Measurements from ENCODE around the gene ZFAND3. TPM values are rescaled to one million over a fixed set of nuclear protein-coding genes. Genes with fewer than 3 reads are reported as not detected.

ZFAND3 gene
- total RNA-seq, 4 donors from 2014 or later, result 37.3 to 70.1 (median 55.2) TPM

GRCh38 chr6:37974943-37975342 lies 155.4 kb downstream of the ZFAND3 start:
- WGBS, result 100% methylated on average over 1 of the region's 1 CpG

DNA sequence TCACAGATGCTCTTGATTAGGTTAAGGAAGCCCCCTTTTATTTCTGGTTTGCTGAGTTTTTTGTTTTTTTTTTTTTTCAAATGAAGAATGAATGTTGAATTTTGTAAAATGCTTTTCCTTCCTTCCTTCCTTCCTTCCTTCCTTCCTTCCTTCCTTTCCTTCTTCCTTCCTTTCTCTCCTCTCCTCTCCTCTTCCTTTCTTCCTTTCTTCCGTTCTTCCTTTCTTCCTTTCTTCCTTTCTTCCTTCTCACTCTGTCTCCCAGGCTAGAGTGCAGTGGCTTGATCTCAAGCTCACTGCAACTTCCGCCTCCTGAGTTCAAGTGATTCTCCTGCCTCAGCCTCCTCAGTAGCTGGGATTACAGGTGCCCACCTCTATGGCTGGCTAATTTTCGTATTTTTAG lies 158.2 kb downstream of the ZFAND3 start:
- no peak overlapping the region for H3K4me3 ChIP-seq
- no peak for DNase-seq (ENCODE audit: extremely low spot score)
- TF ChIP-seq POLR2AphosphoS5 (IDR thresholded peaks at IDR 0.05) (no peak), CTCF (IDR thresholded peaks at IDR 0.05) (no peak), POLR2A (IDR thresholded peaks at IDR 0.05; ENCODE audit: low read depth) (no peak), EP300 (IDR thresholded peaks at IDR 0.05) (no peak)
- no peaks in the 10 kb centered on the region for H3K36me3 ChIP-seq
- no peak overlapping the region for H3K27ac ChIP-seq (replicated peaks in 1 of 4)
- H3K27me3 ChIP-seq, result no peaks in the 10 kb centered on the region
- H3K4me1 ChIP-seq, result peaks cover 23 to 52% (median 34%) of the 10 kb centered on the region in 4 donors
- intact Hi-C loops (cut with DNase I), result no loop called here
- 65% methylated on average over 3 of the region's 3 CpGs for WGBS
- peaks cover 0 to 12% (median 4%) of the 10 kb centered on the region in 4 donors for H3K9me3 ChIP-seq

More at GRCh38 chr6:37974943-37975342, 155.4 kb downstream of the ZFAND3 start:
- no peak for DNase-seq (ENCODE audit: extremely low spot score)
- intact Hi-C loops (cut with DNase I), result no loop called here
- H3K4me1 ChIP-seq, result peaks cover 5 to 44% (median 31%) of the 10 kb centered on the region in 4 donors
- H3K36me3 ChIP-seq, result no peaks in the 10 kb centered on the region
- TF ChIP-seq CTCF (IDR thresholded peaks at IDR 0.05) (no peak), POLR2A (IDR thresholded peaks at IDR 0.05; ENCODE audit: low read depth) (no peak), POLR2AphosphoS5 (IDR thresholded peaks at IDR 0.05) (no peak), EP300 (IDR thresholded peaks at IDR 0.05) (no peak)
- no peak overlapping the region for H3K4me3 ChIP-seq
- no peak overlapping the region for H3K27ac ChIP-seq (replicated peaks in 1 of 4)
- no peaks in the 10 kb centered on the region for H3K27me3 ChIP-seq
- peaks cover 0 to 12% (median 4%) of the 10 kb centered on the region in 4 donors for H3K9me3 ChIP-seq

GRCh38 chr6:37979392-37980221 lies 160.1 kb downstream of the ZFAND3 start:
- TF ChIP-seq POLR2AphosphoS5 (IDR thresholded peaks at IDR 0.05), result no peak
- no peak for TF ChIP-seq EP300 (IDR thresholded peaks at IDR 0.05)
- Histone ChIP-seq H3K4me3 (no peak overlapping the region), H3K27me3 (no peaks in the 10 kb centered on the region), H3K27ac (replicated peaks in 1 of 4) (no peak overlapping the region), H3K36me3 (no peaks in the 10 kb centered on the region), H3K9me3 (peaks cover 0 to 10% (median 3%) of the 10 kb centered on the region in 4 donors), H3K4me1 (peaks cover 23 to 54% (median 39%) of the 10 kb centered on the region in 4 donors)
- no peak for DNase-seq (ENCODE audit: extremely low spot score)
- intact Hi-C loops (cut with DNase I), result no loop called here
- WGBS, result 52% methylated on average over 5 of the region's 5 CpGs

DNA sequence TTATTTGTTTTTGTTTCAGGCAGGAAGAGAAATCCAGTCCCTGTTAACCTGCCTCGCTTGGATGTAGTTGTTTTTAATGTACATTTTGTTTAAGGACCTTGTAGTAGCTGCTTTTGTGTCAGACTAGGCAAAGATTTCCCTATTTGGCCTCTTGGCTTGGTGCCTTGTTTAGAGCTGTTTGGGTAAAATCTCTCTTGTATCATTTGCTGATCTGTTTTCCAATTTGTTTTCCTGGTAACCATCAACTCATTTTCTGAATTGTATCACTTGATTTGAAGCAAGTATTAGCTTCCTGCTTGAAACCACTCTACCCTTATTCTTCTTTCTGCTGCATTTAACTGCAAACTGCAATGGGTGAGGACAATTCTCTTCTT lies 160.7 kb downstream of the ZFAND3 start:
- DNase-seq (ENCODE audit: extremely low spot score), result no peak
- H3K27ac ChIP-seq (replicated peaks in 1 of 4), result no peak overlapping the region
- H3K4me3 ChIP-seq, result no peak overlapping the region
- intact Hi-C loops (cut with DNase I), result no loop called here
- H3K27me3 ChIP-seq, result no peaks in the 10 kb centered on the region
- H3K4me1 ChIP-seq, result peaks cover 23 to 60% (median 44%) of the 10 kb centered on the region in 4 donors
- TF ChIP-seq EP300 (IDR thresholded peaks at IDR 0.05) (no peak), CTCF (IDR thresholded peaks at IDR 0.05) (no peak), POLR2AphosphoS5 (IDR thresholded peaks at IDR 0.05) (no peak), POLR2A (IDR thresholded peaks at IDR 0.05; ENCODE audit: low read depth) (no peak)
- 75% methylated on average over 1 of the region's 1 CpG for whole genome bisulfite sequencing
- H3K36me3 ChIP-seq, result no peaks in the 10 kb centered on the region
- H3K9me3 ChIP-seq, result peaks cover 0 to 4% (median 0%) of the 10 kb centered on the region in 4 donors

DNA sequence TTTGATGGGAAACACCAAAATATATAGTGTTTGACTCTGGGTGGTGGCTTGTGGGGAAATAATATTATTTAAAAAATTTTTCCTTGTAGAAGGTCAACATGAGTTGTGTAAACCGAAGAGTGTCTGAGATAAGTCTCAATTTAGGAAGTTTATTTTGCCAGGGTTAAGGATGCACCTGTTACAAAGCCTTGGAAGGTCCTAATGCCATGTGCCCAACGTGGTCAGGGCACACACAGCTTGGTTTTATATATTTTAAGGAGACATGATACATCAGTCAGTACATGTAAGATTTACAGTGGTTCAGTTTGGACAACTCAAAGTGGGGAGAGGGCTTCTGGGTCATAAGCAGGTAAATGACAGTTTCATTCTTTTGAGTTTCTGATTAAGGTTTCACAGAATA lies 162.1 kb downstream of the ZFAND3 start:
- Histone ChIP-seq H3K27me3 (no peaks in the 10 kb centered on the region), H3K36me3 (no peaks in the 10 kb centered on the region), H3K27ac (replicated peaks in 1 of 4) (no peak overlapping the region), H3K9me3 (no peaks in the 10 kb centered on the region), H3K4me3 (no peak overlapping the region), H3K4me1 (peaks cover 28 to 69% (median 56%) of the 10 kb centered on the region in 4 donors)
- DNase-seq (ENCODE audit: extremely low spot score), result no peak
- 78% methylated on average over 2 of the region's 2 CpGs for WGBS
- intact Hi-C loops (cut with DNase I), result no loop called here
- no peak for TF ChIP-seq POLR2AphosphoS5 (IDR thresholded peaks at IDR 0.05)
